HCT116 (cell line): Measurements from ENCODE around the gene LRRC8B. TPM values are rescaled to one million over a fixed set of nuclear protein-coding genes. Genes with fewer than 3 reads are reported as not detected.

Experiments used
- ATAC-seq: fragments of 200-7000 bp; cut with Tn5 transposase; 2 replicates; pipeline ENCODE4 v1.9.1; 2020; ENCODE audit warnings: mild to moderate bottlenecking, moderate library complexity
- BruUV-seq: library from RNA; stranded (reverse); fragments of 400-500 nt; replicated peaks from 2 replicates; lab custom pipeline; 2021; lab: Mats Ljungman, UMichigan
- CTCF ChIA-PET: fragments of 300-600 bp; sonication (Branson Sonifier 250); formaldehyde crosslinking; loops from one replicate; lab custom pipeline; 2021; ENCODE audit warnings: antibody characterized with exemption; lab: Charles Lee
- POLR2A ChIA-PET: fragments of 300-600, 350-600 bp; sonication (Branson Sonifier 250); formaldehyde crosslinking; loops from one replicate; lab custom pipeline; 2021; ENCODE audit warnings: antibody characterized with exemption; lab: Charles Lee
- RAD21 ChIA-PET, 2 experiments: fragments of 300-600 bp; sonication (Branson Sonifier 250); formaldehyde crosslinking; loops; one replicate each; lab custom pipeline; 2023; ENCODE audit warnings: low total read pairs in 2 of 2; ENCODE audit not compliant: uncharacterized antibody in 2 of 2, unreplicated experiment in 2 of 2, low non-redundant PET in 1 of 2; lab: Charles Lee
- DNase-seq: peaks from one replicate; pipeline ENCODE4 v3.0.0-alpha.2; 2010; ENCODE audit warnings: low read depth, low spot score
- H2AFZ ChIP-seq: fragments of 200-600 bp; shearing (Covaris generic), sonication (generic); 2 replicates; pipeline ENCODE4 v1.6.1; 2017; ENCODE audit warnings: low read depth, mixed run types, mixed read lengths, antibody characterized with exemption, low read length; ENCODE audit not compliant: poor library complexity, severe bottlenecking
- H3K27ac ChIP-seq: 2 replicates; pipeline ENCODE4 v1.5.1; 2012; ENCODE audit warnings: low read depth, low read length
- H3K27me3 ChIP-seq: fragments of 200-600 bp; sonication (generic); 2 replicates; pipeline ENCODE4 v1.6.1; 2016; ENCODE audit warnings: mixed run types, low read length, mixed read lengths; ENCODE audit not compliant: insufficient read depth
- H3K36me3 ChIP-seq, 2 experiments: fragments of 200-500 bp in 1 of 2; fragments of 200-600 bp in 1 of 2; sonication (Bioruptor generic) in 1 of 2; sonication (generic) in 1 of 2; 2 replicates each; pipeline versions ENCODE4 v1.5.1 to v1.6.1; 2014 to 2016; ENCODE audit warnings: low read length in 2 of 2, inconsistent platforms in 1 of 2, mixed read lengths in 1 of 2, mixed run types in 1 of 2; ENCODE audit not compliant: insufficient read depth in 2 of 2, control insufficient read depth in 1 of 2
- H3K4me1 ChIP-seq, 2 experiments: fragments of 200-600 bp in 1 of 2; sonication (generic) in 1 of 2; 2 replicates each; pipeline versions ENCODE4 v1.5.1 to v1.6.1; 2012 to 2017; ENCODE audit warnings: low read length in 2 of 2, inconsistent platforms in 1 of 2, mild to moderate bottlenecking in 1 of 2, mixed read lengths in 1 of 2, mixed run types in 1 of 2, moderate library complexity in 1 of 2; ENCODE audit not compliant: insufficient read depth in 2 of 2, control insufficient read depth in 1 of 2
- H3K4me2 ChIP-seq: fragments of 200-600 bp; sonication (generic); 2 replicates; pipeline ENCODE4 v1.6.1; 2017; ENCODE audit warnings: mixed run types, low read length, mixed read lengths
- H3K4me3 ChIP-seq, 2 experiments: fragments of 200-600 bp in 1 of 2; sonication (generic) in 1 of 2; replicated peaks in 1 of 2; 2 replicates each; pipeline ENCODE4 v1.5.1; 2011 to 2016; ENCODE audit warnings: low read length in 2 of 2, control low read depth in 1 of 2, low read depth in 1 of 2, mild to moderate bottlenecking in 1 of 2, mixed read lengths in 1 of 2, mixed run types in 1 of 2
- H3K79me2 ChIP-seq: fragments of 200-600 bp; sonication (generic); 2 replicates; pipeline ENCODE4 v1.6.1; 2017; ENCODE audit warnings: mild to moderate bottlenecking, mixed run types, low read length, moderate library complexity, mixed read lengths; ENCODE audit not compliant: insufficient read depth
- H3K9ac ChIP-seq: fragments of 200-600 bp; sonication (generic); 2 replicates; pipeline ENCODE4 v1.6.1; 2016; ENCODE audit warnings: low read length, mixed read lengths
- H3K9me2 ChIP-seq: fragments of 200-600 bp; sonication (generic), shearing (Covaris generic); 2 replicates; pipeline ENCODE4 v1.6.1; 2017; ENCODE audit warnings: mixed run types, mild to moderate bottlenecking, moderate library complexity; ENCODE audit not compliant: insufficient read depth
- H3K9me3 ChIP-seq, 2 experiments: fragments of 200-500 bp in 1 of 2; fragments of 200-600 bp in 1 of 2; sonication (Bioruptor generic) in 1 of 2; sonication (generic) in 1 of 2; 2 replicates each; pipeline ENCODE4 v1.6.1; 2014 to 2017; ENCODE audit warnings: low read length in 2 of 2, mixed read lengths in 2 of 2, inconsistent platforms in 1 of 2, low read depth in 1 of 2, mild to moderate bottlenecking in 1 of 2, mixed run types in 1 of 2, moderate library complexity in 1 of 2; ENCODE audit not compliant: control insufficient read depth in 1 of 2, insufficient read depth in 1 of 2
- H4K20me1 ChIP-seq: fragments of 200-600 bp; sonication (generic), shearing (Covaris generic); 2 replicates; pipeline ENCODE4 v1.6.1; 2017; ENCODE audit warnings: mixed run types, mild to moderate bottlenecking, moderate library complexity; ENCODE audit not compliant: insufficient read depth
- EZH2 ChIP-seq: fragments of 200-600 bp; sonication (generic); IDR thresholded peaks from 2 replicates; pipeline ENCODE4 v1.6.1; 2017; ENCODE audit warnings: antibody characterized with exemption, mixed run types
- EZH2phosphoT487 ChIP-seq: fragments of 200-600 bp; IDR thresholded peaks from 2 replicates; pipeline ENCODE4 v1.6.1; 2018; ENCODE audit warnings: antibody characterized with exemption, borderline replicate concordance
- FOSL1 ChIP-seq: IDR thresholded peaks from 2 replicates; pipeline ENCODE4 v1.6.1; 2012; ENCODE audit warnings: low read depth
- POLR2A ChIP-seq: IDR thresholded peaks from 2 replicates; pipeline ENCODE4 v1.7.0; 2011; ENCODE audit warnings: borderline replicate concordance; ENCODE audit not compliant: insufficient read depth, insufficient read length; ENCODE audit errors: extremely low read depth
- POLR2AphosphoS5 ChIP-seq: IDR thresholded peaks from 2 replicates; pipeline ENCODE4 v1.6.1; 2011; ENCODE audit warnings: mild to moderate bottlenecking, low read depth, low read length, moderate library complexity
- RAD21 ChIP-seq: IDR thresholded peaks from 2 replicates; pipeline ENCODE4 v1.6.1; 2012; ENCODE audit warnings: low read depth, mild to moderate bottlenecking
- SP1 ChIP-seq: IDR thresholded peaks from 2 replicates; pipeline ENCODE4 v1.6.1; 2012; ENCODE audit warnings: low read depth
- ZFX ChIP-seq: fragments of 450-650 bp; IDR thresholded peaks from 2 replicates; pipeline ENCODE4 v1.6.1; 2017
- ZNF274 ChIP-seq: fragments of 200-500 bp; sonication (Bioruptor generic); IDR thresholded peaks from 2 replicates; pipeline ENCODE4 v1.6.1; 2014; ENCODE audit warnings: mild to moderate bottlenecking, low read depth, low read length, inconsistent platforms
- intact Hi-C: fragments of 100-400 bp; cut with micrococcal nuclease; formaldehyde crosslinking; loops from 2 replicates; pipeline ENCODE4 v1.10.0; 2022
- total RNA-seq: library from RNA; stranded (reverse); gene quantifications from one replicate; pipeline ENCODE4 v1.2.1, GENCODE V29; 2021; ENCODE audit not compliant: unreplicated experiment
- TF ChIP-seq, protein P1 (sequence below), 3 experiments: fragments of 200-600 bp in 1 of 3; sonication (generic) in 1 of 3; IDR thresholded peaks in 2 of 3; conservative IDR thresholded peaks in 1 of 3; 2 replicates each; pipeline ENCODE4 v1.5.1; 2012 to 2017; ENCODE audit warnings: low read depth in 2 of 3, low read length in 2 of 3, antibody characterized with exemption in 1 of 3, borderline replicate concordance in 1 of 3, control low read depth in 1 of 3, mild to moderate bottlenecking in 1 of 3, mixed read lengths in 1 of 3, mixed run types in 1 of 3, moderate library complexity in 1 of 3; ENCODE audit not compliant: insufficient read depth in 1 of 3
- TF ChIP-seq, protein P2 (sequence below): IDR thresholded peaks from 2 replicates; pipeline ENCODE4 v1.6.1; 2011; ENCODE audit warnings: mild to moderate bottlenecking, low read length, moderate library complexity; ENCODE audit not compliant: insufficient replicate concordance; ENCODE audit errors: extremely low read depth

Gene LRRC8B
- total RNA-seq, 1 experiment from 2014 or later, result 17.9 TPM

DNA sequence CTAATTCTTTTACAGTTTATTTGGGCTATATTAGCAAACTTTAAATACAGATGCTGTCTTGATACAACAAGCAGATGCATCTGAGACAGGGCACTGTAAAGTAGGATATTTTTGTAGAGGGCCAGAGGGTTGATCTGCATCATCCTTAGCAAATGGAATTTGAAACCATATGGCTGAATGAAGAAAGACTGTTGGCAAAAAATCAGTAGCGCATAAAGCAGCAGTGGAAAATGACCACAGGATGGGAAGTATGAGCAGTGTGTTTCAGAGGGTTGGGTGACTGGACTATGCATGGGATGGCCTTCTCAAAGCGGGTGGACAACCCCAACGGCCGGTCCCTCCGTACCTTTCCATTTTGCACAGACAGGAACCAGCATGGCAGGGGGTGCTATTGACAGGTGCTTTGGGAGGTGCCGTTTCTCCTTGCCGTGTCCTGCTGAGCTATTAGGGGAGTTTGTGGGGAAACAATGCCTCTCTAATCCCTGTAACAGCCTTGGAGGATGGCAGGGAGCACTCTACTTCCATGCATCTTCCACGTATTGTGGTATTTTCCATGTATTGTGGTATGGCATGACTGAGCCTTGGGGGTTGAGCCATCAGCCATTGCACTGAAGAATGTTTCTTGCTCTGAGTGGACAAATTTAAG lies 5.9 kb downstream of the LRRC8B start (continued):
- TF ChIP-seq ZNF274, result no peak
- TF ChIP-seq, protein P1, sequence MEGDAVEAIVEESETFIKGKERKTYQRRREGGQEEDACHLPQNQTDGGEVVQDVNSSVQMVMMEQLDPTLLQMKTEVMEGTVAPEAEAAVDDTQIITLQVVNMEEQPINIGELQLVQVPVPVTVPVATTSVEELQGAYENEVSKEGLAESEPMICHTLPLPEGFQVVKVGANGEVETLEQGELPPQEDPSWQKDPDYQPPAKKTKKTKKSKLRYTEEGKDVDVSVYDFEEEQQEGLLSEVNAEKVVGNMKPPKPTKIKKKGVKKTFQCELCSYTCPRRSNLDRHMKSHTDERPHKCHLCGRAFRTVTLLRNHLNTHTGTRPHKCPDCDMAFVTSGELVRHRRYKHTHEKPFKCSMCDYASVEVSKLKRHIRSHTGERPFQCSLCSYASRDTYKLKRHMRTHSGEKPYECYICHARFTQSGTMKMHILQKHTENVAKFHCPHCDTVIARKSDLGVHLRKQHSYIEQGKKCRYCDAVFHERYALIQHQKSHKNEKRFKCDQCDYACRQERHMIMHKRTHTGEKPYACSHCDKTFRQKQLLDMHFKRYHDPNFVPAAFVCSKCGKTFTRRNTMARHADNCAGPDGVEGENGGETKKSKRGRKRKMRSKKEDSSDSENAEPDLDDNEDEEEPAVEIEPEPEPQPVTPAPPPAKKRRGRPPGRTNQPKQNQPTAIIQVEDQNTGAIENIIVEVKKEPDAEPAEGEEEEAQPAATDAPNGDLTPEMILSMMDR (IDR thresholded peaks at IDR 0.05 in 2 of 3, conservative IDR thresholded peaks at IDR 0.05 in 1 of 3; ENCODE audit: borderline replicate concordance in 1 of 3, insufficient read depth in 1 of 3, low read depth in 2 of 3, low read length in 2 of 3), result no peak
- no peak for TF ChIP-seq POLR2AphosphoS5
- no peak for TF ChIP-seq EZH2phosphoT487
- TF ChIP-seq, protein P2, sequence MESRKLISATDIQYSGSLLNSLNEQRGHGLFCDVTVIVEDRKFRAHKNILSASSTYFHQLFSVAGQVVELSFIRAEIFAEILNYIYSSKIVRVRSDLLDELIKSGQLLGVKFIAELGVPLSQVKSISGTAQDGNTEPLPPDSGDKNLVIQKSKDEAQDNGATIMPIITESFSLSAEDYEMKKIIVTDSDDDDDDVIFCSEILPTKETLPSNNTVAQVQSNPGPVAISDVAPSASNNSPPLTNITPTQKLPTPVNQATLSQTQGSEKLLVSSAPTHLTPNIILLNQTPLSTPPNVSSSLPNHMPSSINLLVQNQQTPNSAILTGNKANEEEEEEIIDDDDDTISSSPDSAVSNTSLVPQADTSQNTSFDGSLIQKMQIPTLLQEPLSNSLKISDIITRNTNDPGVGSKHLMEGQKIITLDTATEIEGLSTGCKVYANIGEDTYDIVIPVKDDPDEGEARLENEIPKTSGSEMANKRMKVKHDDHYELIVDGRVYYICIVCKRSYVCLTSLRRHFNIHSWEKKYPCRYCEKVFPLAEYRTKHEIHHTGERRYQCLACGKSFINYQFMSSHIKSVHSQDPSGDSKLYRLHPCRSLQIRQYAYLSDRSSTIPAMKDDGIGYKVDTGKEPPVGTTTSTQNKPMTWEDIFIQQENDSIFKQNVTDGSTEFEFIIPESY, result no peak
- no peak for TF ChIP-seq RAD21

DNA sequence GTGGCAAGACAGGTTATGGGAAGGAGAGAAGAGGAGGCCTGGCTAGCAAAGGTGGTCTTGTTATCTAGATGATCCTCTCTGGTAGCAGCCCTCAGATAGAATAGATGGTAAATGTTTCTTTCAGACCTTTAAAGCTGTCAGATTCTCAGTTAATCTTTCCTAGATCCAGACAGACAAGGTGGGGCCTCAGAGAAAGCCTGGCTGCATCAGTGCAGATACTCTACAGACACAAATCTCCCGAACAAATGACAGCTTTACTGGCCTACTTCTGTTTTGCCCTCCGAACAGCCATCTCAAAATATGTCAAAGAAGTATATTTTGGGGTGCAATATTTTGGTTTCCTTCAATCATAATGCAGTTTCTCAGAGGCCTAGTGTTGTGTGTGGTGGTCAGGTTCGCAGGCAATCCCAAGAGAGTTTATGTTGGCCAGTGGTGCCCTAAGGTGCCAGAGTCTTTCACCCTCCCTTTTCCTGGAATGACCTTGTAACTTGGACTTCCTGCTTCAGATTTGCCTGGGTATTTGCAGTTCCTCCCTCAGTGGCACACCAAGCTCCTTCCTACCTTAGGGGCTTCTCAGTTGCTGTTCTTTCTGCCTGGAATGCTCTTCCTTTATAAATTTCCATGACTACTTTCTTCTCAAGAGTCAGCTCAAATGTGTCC lies 7.0 kb downstream of the LRRC8B start:
- no peaks in the 10 kb centered on the region for H3K4me1 ChIP-seq
- H3K9me3 ChIP-seq, result no peaks in the 10 kb centered on the region
- no peak overlapping the region for H3K27ac ChIP-seq
- RAD21 ChIA-PET, result no interaction called here
- no peaks in the 10 kb centered on the region for H3K9me2 ChIP-seq
- H4K20me1 ChIP-seq, result no peaks in the 10 kb centered on the region
- DNase-seq, result no peak
- no peak overlapping the region for H2AFZ ChIP-seq
- no peak for ATAC-seq
- H3K79me2 ChIP-seq, result peaks cover 93% of the 10 kb centered on the region
- no TSS peak for BruUV-seq
- intact Hi-C loops, result no loop called here
- H3K4me3 ChIP-seq, result no peak overlapping the region
- H3K27me3 ChIP-seq, result no peaks in the 10 kb centered on the region
- H3K4me2 ChIP-seq, result no peak overlapping the region
- CTCF ChIA-PET, result no interaction called here
- POLR2A ChIA-PET, result no interaction called here
- no peak overlapping the region for H3K9ac ChIP-seq
- no peaks in the 10 kb centered on the region for H3K36me3 ChIP-seq
- TF ChIP-seq, protein P2, result no peak
- no peak for TF ChIP-seq ZNF274
- no peak for TF ChIP-seq SP1
- TF ChIP-seq, protein P1 (IDR thresholded peaks at IDR 0.05 in 2 of 3, conservative IDR thresholded peaks at IDR 0.05 in 1 of 3; ENCODE audit: borderline replicate concordance in 1 of 3, insufficient read depth in 1 of 3, low read depth in 2 of 3, low read length in 2 of 3), result no peak
- TF ChIP-seq FOSL1, result no peak
- TF ChIP-seq EZH2, result no peak
- no peak for TF ChIP-seq POLR2A
- TF ChIP-seq ZFX, result no peak
